ENCODE data around the gene NDUFA6.

GRCh38 chr22:42079319-42080251, 11.0 kb downstream of the NDUFA6 start, which contains the start of gene SMDT1:
- TF ChIP-seq, protein P1, sequence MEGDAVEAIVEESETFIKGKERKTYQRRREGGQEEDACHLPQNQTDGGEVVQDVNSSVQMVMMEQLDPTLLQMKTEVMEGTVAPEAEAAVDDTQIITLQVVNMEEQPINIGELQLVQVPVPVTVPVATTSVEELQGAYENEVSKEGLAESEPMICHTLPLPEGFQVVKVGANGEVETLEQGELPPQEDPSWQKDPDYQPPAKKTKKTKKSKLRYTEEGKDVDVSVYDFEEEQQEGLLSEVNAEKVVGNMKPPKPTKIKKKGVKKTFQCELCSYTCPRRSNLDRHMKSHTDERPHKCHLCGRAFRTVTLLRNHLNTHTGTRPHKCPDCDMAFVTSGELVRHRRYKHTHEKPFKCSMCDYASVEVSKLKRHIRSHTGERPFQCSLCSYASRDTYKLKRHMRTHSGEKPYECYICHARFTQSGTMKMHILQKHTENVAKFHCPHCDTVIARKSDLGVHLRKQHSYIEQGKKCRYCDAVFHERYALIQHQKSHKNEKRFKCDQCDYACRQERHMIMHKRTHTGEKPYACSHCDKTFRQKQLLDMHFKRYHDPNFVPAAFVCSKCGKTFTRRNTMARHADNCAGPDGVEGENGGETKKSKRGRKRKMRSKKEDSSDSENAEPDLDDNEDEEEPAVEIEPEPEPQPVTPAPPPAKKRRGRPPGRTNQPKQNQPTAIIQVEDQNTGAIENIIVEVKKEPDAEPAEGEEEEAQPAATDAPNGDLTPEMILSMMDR (IDR thresholded peaks at IDR 0.05), result no peak
- TF ChIP-seq, protein P2, sequence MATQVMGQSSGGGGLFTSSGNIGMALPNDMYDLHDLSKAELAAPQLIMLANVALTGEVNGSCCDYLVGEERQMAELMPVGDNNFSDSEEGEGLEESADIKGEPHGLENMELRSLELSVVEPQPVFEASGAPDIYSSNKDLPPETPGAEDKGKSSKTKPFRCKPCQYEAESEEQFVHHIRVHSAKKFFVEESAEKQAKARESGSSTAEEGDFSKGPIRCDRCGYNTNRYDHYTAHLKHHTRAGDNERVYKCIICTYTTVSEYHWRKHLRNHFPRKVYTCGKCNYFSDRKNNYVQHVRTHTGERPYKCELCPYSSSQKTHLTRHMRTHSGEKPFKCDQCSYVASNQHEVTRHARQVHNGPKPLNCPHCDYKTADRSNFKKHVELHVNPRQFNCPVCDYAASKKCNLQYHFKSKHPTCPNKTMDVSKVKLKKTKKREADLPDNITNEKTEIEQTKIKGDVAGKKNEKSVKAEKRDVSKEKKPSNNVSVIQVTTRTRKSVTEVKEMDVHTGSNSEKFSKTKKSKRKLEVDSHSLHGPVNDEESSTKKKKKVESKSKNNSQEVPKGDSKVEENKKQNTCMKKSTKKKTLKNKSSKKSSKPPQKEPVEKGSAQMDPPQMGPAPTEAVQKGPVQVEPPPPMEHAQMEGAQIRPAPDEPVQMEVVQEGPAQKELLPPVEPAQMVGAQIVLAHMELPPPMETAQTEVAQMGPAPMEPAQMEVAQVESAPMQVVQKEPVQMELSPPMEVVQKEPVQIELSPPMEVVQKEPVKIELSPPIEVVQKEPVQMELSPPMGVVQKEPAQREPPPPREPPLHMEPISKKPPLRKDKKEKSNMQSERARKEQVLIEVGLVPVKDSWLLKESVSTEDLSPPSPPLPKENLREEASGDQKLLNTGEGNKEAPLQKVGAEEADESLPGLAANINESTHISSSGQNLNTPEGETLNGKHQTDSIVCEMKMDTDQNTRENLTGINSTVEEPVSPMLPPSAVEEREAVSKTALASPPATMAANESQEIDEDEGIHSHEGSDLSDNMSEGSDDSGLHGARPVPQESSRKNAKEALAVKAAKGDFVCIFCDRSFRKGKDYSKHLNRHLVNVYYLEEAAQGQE (IDR thresholded peaks at IDR 0.05), result peak; percentile 79
- TF ChIP-seq ESRRA (IDR thresholded peaks at IDR 0.05; ENCODE audit: borderline replicate concordance, low read length), result no peak
- TF ChIP-seq POLR2A (IDR thresholded peaks at IDR 0.05; ENCODE audit: low read length), result peak; percentile 64
- TF ChIP-seq EHMT2 (IDR thresholded peaks at IDR 0.05; ENCODE audit: low read depth), result no peak
- TF ChIP-seq CEBPB (IDR thresholded peaks at IDR 0.05), result no peak
- TF ChIP-seq, protein P3, sequence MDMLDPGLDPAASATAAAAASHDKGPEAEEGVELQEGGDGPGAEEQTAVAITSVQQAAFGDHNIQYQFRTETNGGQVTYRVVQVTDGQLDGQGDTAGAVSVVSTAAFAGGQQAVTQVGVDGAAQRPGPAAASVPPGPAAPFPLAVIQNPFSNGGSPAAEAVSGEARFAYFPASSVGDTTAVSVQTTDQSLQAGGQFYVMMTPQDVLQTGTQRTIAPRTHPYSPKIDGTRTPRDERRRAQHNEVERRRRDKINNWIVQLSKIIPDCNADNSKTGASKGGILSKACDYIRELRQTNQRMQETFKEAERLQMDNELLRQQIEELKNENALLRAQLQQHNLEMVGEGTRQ (IDR thresholded peaks at IDR 0.05), result 0 out of 2 replicates have a peak, but pooled peaks have one; percentile 43
- TF ChIP-seq KDM5A (IDR thresholded peaks at IDR 0.05), result no peak
- no peak for TF ChIP-seq EP300 (IDR thresholded peaks at IDR 0.05)
- TF ChIP-seq RCOR1 (IDR thresholded peaks at IDR 0.05; ENCODE audit: low read depth, low read length), result no peak

Data from A549 (cell line).